Endothelial cell (in vitro differentiated cells): ENCODE results near the gene TTLL8. TPM values are rescaled to one million over a fixed set of nuclear protein-coding genes. Genes with fewer than 3 reads are reported as not detected.

Source experiments
- DNase-seq: peaks from one replicate; pipeline ENCODE4 v3.0.0; 2021; ENCODE audit warnings: low spot score
- H3K27ac Mint-ChIP-seq: one replicate; pipeline ENCODE4 v1.8.0; 2021; ENCODE audit warnings: mixed read lengths, inconsistent platforms; ENCODE audit not compliant: unreplicated experiment
- H3K27me3 Mint-ChIP-seq: one replicate; pipeline ENCODE4 v1.8.0; 2021; ENCODE audit warnings: mild to moderate bottlenecking, moderate library complexity, mixed read lengths, inconsistent platforms; ENCODE audit not compliant: unreplicated experiment
- H3K36me3 Mint-ChIP-seq: one replicate; pipeline ENCODE4 v1.8.0; 2021; ENCODE audit warnings: mild to moderate bottlenecking, low read depth, mixed read lengths, inconsistent platforms; ENCODE audit not compliant: unreplicated experiment
- H3K4me1 Mint-ChIP-seq: one replicate; pipeline ENCODE4 v1.8.0; 2021; ENCODE audit warnings: mild to moderate bottlenecking, mixed read lengths, inconsistent platforms; ENCODE audit not compliant: unreplicated experiment
- H3K4me3 Mint-ChIP-seq: one replicate; pipeline ENCODE4 v1.8.0; 2021; ENCODE audit warnings: mild to moderate bottlenecking, mixed read lengths, inconsistent platforms; ENCODE audit not compliant: unreplicated experiment
- H3K9me3 Mint-ChIP-seq: one replicate; pipeline ENCODE4 v1.8.0; 2021; ENCODE audit warnings: mixed read lengths, inconsistent platforms; ENCODE audit not compliant: unreplicated experiment
- total RNA-seq: library from RNA; stranded (reverse); fragmentation: NEBNext Ultra II Directional; extraction: Animal tissue kit (Norgen Biotek cat#: 25700); gene quantifications from one replicate; pipeline ENCODE4 v1.2.1, GENCODE V29; 2021; ENCODE audit not compliant: unreplicated experiment
- TF ChIP-seq, protein P1 (sequence below): fragments of 200-600 bp; sonication (generic); IDR thresholded peaks from one replicate; pipeline ENCODE4 v1.5.0; 2021; ENCODE audit warnings: antibody characterized with exemption; ENCODE audit not compliant: unreplicated experiment

Gene TTLL8
- total RNA-seq, 1 donor from 2014 or later, result not detected

DNA sequence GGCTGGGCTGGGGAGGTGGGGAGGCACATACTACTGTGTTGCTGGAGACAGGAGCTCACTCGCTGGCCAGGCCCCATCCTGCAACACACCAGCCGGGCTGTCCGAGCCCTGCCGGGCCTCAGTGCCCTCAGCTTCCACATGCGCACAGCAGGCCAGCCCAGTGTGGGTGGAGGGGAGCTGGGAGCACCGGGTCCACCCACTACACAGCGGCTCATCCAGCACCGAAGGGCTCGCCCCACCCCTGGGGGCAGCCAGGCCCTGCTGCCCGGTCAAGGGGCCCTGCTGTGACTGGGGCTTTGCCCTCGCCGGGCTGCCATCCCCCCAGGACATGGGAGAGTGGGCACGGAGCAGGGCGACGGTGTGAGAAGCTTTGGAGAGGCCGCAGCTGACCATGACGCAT, 9.3 kb downstream of the TTLL8 start:
- Mint-ChIP-seq H3K36me3 (peaks cover 5% of the 10 kb centered on the region), H3K27ac (no peak overlapping the region), H3K27me3 (peaks cover 6% of the 10 kb centered on the region), H3K4me1 (no peaks in the 10 kb centered on the region), H3K9me3 (no peaks in the 10 kb centered on the region), H3K4me3 (no peak overlapping the region)
- DNase-seq, result no peak
- TF ChIP-seq, protein P1, sequence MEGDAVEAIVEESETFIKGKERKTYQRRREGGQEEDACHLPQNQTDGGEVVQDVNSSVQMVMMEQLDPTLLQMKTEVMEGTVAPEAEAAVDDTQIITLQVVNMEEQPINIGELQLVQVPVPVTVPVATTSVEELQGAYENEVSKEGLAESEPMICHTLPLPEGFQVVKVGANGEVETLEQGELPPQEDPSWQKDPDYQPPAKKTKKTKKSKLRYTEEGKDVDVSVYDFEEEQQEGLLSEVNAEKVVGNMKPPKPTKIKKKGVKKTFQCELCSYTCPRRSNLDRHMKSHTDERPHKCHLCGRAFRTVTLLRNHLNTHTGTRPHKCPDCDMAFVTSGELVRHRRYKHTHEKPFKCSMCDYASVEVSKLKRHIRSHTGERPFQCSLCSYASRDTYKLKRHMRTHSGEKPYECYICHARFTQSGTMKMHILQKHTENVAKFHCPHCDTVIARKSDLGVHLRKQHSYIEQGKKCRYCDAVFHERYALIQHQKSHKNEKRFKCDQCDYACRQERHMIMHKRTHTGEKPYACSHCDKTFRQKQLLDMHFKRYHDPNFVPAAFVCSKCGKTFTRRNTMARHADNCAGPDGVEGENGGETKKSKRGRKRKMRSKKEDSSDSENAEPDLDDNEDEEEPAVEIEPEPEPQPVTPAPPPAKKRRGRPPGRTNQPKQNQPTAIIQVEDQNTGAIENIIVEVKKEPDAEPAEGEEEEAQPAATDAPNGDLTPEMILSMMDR, result no peak

DNA sequence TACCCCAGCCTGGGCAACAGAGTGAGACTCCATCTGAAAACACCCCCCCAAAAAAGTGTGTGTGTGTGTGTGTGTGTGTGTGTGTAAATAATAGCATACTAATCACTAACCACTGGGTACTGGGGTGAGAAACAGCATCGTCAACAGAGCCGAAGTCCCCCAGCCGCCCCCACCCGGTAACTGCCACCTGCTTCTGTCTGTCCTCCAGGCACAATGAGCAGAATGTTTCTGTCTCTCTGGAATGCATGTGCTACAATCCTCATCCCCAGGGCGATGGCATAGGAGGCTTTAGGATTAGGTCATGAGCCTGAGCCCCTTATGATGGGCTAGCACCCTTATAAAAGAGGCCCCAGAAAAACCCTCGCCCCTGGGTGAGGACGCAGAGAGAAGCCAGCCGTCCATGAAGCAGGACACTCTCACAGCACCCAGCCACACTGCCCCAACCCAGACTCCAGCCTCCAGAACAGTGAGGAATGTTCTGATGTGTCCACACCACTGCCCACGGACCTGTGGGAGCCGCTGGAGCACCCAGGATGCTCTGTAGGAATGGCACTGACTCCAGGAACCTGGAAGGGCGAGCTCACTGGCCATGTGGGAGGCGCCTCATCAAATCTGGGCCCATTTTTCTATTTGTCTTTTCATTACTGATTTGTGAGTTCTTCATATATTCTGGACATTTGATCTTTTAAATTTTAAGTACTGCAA, 9.9 kb downstream of the TTLL8 start:
- TF ChIP-seq, protein P1, result no peak
- Mint-ChIP-seq H3K4me3 (no peak overlapping the region), H3K27me3 (peaks cover 3% of the 10 kb centered on the region), H3K27ac (no peak overlapping the region), H3K9me3 (no peaks in the 10 kb centered on the region), H3K4me1 (no peaks in the 10 kb centered on the region), H3K36me3 (peaks cover 1% of the 10 kb centered on the region)
- no peak for DNase-seq

DNA sequence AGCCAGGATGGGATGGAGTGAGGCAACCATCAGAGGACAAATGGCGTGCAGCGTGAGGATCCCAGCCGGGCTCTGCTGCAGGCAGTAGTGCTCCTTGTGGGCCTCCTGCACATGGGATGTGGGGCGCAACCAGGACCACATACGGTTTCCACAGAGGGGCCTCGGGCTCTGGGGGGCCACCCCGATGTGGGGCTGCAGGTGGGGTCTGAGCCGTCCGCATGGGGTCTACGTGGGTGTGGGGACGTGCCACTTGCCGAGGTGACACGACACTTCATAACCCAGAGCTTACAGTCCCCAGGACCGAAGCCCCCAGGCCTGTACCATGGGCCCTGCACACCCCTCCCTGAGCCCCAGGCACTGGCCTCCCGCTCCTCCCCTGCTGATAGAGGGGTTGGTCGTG, 10.8 kb downstream of the TTLL8 start:
- Mint-ChIP-seq H3K27ac (no peak overlapping the region), H3K4me1 (no peaks in the 10 kb centered on the region), H3K9me3 (no peaks in the 10 kb centered on the region), H3K4me3 (no peak overlapping the region), H3K36me3 (no peaks in the 10 kb centered on the region), H3K27me3 (peaks cover 3% of the 10 kb centered on the region)
- DNase-seq, result no peak
- TF ChIP-seq, protein P1, result no peak

DNA sequence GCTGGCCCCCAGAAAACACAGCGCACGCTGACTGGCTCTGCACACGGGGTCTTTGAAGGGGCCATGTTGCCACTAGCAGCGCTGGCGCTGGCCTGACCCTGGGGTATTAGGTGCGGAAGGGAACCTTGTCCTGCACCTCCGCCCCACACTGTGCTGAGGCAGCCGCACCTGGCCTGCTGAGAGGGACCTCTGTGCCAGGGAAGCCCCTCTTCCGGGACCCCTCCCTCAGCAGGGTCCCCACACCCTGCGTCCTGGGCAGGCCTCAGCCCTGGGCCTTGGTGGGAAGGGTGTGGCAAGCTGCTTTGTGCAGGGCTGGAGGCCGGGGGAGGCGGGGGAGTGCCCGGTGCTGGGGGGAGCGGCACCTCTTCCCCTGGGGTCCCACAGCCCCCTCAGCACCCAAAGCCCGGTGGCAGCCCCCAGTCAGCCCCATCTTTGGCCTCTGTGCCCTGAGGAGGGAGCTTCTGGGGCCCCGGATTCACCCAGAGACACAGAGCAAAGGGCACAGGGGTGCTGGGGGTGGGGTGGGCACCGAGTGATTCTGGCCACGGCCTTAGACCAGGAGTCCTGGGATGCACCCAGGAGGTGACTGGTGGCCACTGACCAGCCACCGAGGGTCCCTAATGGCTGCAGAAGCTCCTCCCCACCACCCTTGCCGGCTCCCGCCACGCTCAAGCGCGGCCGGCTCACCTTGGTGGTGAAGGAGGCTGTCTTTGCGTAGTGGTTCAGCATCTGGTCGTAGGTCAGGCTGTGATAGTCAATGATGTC, 11.4 kb downstream of the TTLL8 start:
- Mint-ChIP-seq H3K4me1 (no peaks in the 10 kb centered on the region), H3K9me3 (no peaks in the 10 kb centered on the region), H3K4me3 (no peak overlapping the region), H3K27ac (no peak overlapping the region), H3K27me3 (peaks cover 3% of the 10 kb centered on the region), H3K36me3 (no peaks in the 10 kb centered on the region)
- TF ChIP-seq, protein P1, result no peak
- no peak for DNase-seq

DNA sequence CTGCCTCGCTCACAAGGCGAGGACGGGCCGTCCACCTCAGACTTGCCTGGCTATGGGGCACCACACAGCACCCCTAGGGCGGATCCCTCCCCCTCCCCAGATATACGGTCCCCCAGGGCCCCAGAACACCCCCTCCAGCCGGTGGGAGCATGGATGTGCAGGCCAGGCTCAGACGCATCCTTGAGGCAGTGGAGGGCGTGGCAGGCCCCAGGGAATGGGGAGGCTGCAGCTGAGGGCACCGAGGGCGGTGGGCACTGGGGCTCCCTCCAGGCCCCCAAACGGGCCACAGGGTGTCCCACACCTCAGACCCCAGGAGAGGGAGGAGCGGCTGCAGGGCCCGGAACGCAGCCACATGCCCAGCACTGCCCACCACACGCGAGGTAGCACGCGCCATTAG, 12.1 kb downstream of the TTLL8 start:
- Mint-ChIP-seq H3K36me3 (no peaks in the 10 kb centered on the region), H3K4me1 (no peaks in the 10 kb centered on the region)
- DNase-seq, result no peak

More for the DNA sequence above, 12.1 kb downstream of the TTLL8 start:
- TF ChIP-seq, protein P1, result no peak
- Mint-ChIP-seq H3K4me3 (no peak overlapping the region), H3K27me3 (peaks cover 3% of the 10 kb centered on the region), H3K27ac (no peak overlapping the region), H3K9me3 (no peaks in the 10 kb centered on the region)
